ENCODE results near the gene PRDX5. TPM values are rescaled to one million over a fixed set of nuclear protein-coding genes. Genes with fewer than 3 reads are reported as not detected.

PRDX5 gene
- total and polyA plus RNA-seq, 9 of the 15 experiments (the other 6 are each of a cell fraction or from before 2014, with no cell fraction given) = 40.8 to 327 (median 204) TPM

- peak; percentile 77 for TF ChIP-seq MAFG (tag; conservative IDR thresholded peaks at IDR 0.05)
- peak; percentile 97 for TF ChIP-seq PML (IDR thresholded peaks at IDR 0.05; ENCODE audit: low read length)
- TF ChIP-seq FOXA3 (CRISPR knock-in tag; conservative IDR thresholded peaks at IDR 0.05 in 1 of 2, IDR thresholded peaks at IDR 0.05 in 1 of 2) = no peak
- no peak for TF ChIP-seq KAT8 (IDR thresholded peaks at IDR 0.05; ENCODE audit: low read depth)
- peak; percentile 88 for TF ChIP-seq EGR1 (conservative IDR thresholded peaks at IDR 0.05)
- TF ChIP-seq FOSL1 (tag; conservative IDR thresholded peaks at IDR 0.05) = peak; percentile 100
- no peak for TF ChIP-seq CAMTA2 (CRISPR knock-in tag; conservative IDR thresholded peaks at IDR 0.05)
- TF ChIP-seq ZNF24 (IDR thresholded peaks at IDR 0.05) = peak; percentile 65; the same call in 1 of the 2 replicates
- peak; percentile 93 for TF ChIP-seq ZNF589 (CRISPR knock-in tag; IDR thresholded peaks at IDR 0.05; ENCODE audit: low read depth)
- no peak for TF ChIP-seq BRF1 (IDR thresholded peaks at IDR 0.05; ENCODE audit: borderline replicate concordance, extremely low read depth, insufficient read length)
- peak; percentile 88 for TF ChIP-seq NCOA1 (IDR thresholded peaks at IDR 0.05; ENCODE audit: low read depth)
- no peak for TF ChIP-seq ZBTB49 (CRISPR knock-in tag; IDR thresholded peaks at IDR 0.05; ENCODE audit: borderline replicate concordance)
- TF ChIP-seq RCOR1 (IDR thresholded peaks at IDR 0.05; ENCODE audit: borderline replicate concordance in 1 of 2, low read depth in 2 of 2, low read length in 2 of 2) = peak; percentile 64 to 96; a peak in 3 of 4 replicates
- TF ChIP-seq PREB (CRISPR knock-in tag; IDR thresholded peaks at IDR 0.05) = no peak
- no peak for TF ChIP-seq ZNF217 (CRISPR knock-in tag; IDR thresholded peaks at IDR 0.05)
- no peak for TF ChIP-seq HEY1 (CRISPR knock-in tag; IDR thresholded peaks at IDR 0.05; ENCODE audit: borderline replicate concordance)
- TF ChIP-seq TEAD1 (CRISPR knock-in tag; IDR thresholded peaks at IDR 0.05) = peak; percentile 92 to 98
- TF ChIP-seq SOX6 (IDR thresholded peaks at IDR 0.05) = peak; percentile 95
- peak; percentile 72; the same call in 1 of the 2 replicates for TF ChIP-seq GABPB1 (CRISPR knock-in tag; IDR thresholded peaks at IDR 0.05)
- TF ChIP-seq ZNF384 (IDR thresholded peaks at IDR 0.05; ENCODE audit: low read depth, low read length) = peak; percentile 43; the same call in 1 of the 2 replicates
- TF ChIP-seq TAF1 (IDR thresholded peaks at IDR 0.05; ENCODE audit: control insufficient read depth, extremely low read depth, insufficient read depth, low read length, severe bottlenecking) = peak; percentile 60
These were observed 17.1 kb downstream of the PRDX5 start (continued) for GRCh38 chr11:64334764-64335735.
